ENCODE data around the gene FBXO34.

GRCh38 chr14:55256586-55256985 is 14.6 kb upstream of the FBXO34 start:
- TF ChIP-seq CTCF (conservative IDR thresholded peaks at IDR 0.05; ENCODE audit: low read length) (no peak), EZH2phosphoT487 (IDR thresholded peaks at IDR 0.05; ENCODE audit: borderline replicate concordance) (no peak)
